ENCODE measurements around the gene PPFIBP1. TPM values are rescaled to one million over a fixed set of nuclear protein-coding genes. Genes with fewer than 3 reads are reported as not detected.

Gene PPFIBP1
- total RNA-seq, 4 donors from 2014 or later = 47.2 to 77.3 (median 52.7) TPM

DNA sequence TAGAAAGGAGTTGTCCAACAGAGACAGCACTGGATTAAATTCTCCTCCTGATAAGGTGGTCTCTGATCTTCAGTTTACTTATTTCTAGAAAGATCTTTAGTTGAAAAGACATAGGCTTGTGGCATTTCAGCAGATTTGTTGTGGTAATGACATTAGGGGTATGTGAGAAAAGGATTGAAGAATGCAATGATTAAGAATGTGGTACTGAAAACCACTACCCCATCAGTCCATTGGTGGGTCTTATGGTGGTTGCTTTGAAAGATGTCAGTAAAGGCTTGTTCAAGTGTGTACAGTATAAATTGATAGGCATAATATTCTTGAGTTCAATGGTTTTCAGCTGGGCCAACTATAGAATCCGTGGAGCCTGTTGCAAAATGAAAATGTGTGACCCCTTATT lies 10.8 kb downstream of the PPFIBP1 start:
- no peak for TF ChIP-seq POLR2A (IDR thresholded peaks at IDR 0.05)
- TF ChIP-seq, protein P1, sequence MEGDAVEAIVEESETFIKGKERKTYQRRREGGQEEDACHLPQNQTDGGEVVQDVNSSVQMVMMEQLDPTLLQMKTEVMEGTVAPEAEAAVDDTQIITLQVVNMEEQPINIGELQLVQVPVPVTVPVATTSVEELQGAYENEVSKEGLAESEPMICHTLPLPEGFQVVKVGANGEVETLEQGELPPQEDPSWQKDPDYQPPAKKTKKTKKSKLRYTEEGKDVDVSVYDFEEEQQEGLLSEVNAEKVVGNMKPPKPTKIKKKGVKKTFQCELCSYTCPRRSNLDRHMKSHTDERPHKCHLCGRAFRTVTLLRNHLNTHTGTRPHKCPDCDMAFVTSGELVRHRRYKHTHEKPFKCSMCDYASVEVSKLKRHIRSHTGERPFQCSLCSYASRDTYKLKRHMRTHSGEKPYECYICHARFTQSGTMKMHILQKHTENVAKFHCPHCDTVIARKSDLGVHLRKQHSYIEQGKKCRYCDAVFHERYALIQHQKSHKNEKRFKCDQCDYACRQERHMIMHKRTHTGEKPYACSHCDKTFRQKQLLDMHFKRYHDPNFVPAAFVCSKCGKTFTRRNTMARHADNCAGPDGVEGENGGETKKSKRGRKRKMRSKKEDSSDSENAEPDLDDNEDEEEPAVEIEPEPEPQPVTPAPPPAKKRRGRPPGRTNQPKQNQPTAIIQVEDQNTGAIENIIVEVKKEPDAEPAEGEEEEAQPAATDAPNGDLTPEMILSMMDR (IDR thresholded peaks at IDR 0.05) = no peak
- DNase-seq (ENCODE audit: low spot score in 2 of 2) = no peak
- H3K4me3 ChIP-seq (ENCODE audit: low read depth, poor library complexity, severe bottlenecking) = no peak overlapping the region
- intact Hi-C loops (cut with DNase I; ENCODE audit: low total_unique reads) = no loop called here
- 90 to 93% methylated on average over 1 of the region's 1 CpG for WGBS, 2 donors

- intact Hi-C loops (cut with DNase I; ENCODE audit: low total_unique reads) = no loop called here
- WGBS, 2 donors = 95 to 98% methylated on average over 6 of the region's 6 CpGs
Measured at GRCh38 chr12:27535318-27535717, 11.3 kb downstream of the PPFIBP1 start.

GRCh38 chr12:27537855-27538675 lies 14.1 kb downstream of the PPFIBP1 start:
- TF ChIP-seq, protein P1 (IDR thresholded peaks at IDR 0.05) = no peak
- no peak for TF ChIP-seq POLR2A (IDR thresholded peaks at IDR 0.05)
- no peak for DNase-seq (ENCODE audit: low spot score in 2 of 2)
- 59 to 72% methylated on average over 8 of the region's 8 CpGs for WGBS, 2 donors
- intact Hi-C loops (cut with DNase I; ENCODE audit: low total_unique reads) = no loop called here
- no peak overlapping the region for H3K4me3 ChIP-seq (ENCODE audit: low read depth, poor library complexity, severe bottlenecking)

More at GRCh38 chr12:27535318-27535717, 11.3 kb downstream of the PPFIBP1 start:
- TF ChIP-seq POLR2A (IDR thresholded peaks at IDR 0.05) = no peak
- TF ChIP-seq, protein P1 (IDR thresholded peaks at IDR 0.05) = no peak
- DNase-seq (ENCODE audit: low spot score in 2 of 2) = no peak
- H3K4me3 ChIP-seq (ENCODE audit: low read depth, poor library complexity, severe bottlenecking) = no peak overlapping the region

DNA sequence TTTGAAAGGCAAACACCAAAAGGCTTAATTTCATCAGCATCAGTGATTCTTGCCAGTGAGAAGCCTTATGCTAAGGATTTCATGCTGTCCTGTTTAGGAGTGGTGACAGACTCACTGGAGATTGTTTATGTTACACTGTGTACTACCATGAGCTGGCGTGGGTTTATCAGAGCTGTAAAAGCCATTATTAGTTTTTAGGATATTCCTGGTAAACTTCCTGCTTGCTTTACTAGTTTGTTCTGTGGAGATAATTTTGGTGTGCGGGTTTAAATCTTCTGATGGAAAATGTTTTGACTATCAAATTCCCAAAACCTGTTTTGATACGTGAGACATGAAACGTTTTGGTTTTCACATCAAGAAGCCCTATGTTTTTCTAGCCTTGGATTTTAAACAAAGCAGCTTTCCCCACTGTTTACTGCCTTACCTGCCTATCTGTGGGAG lies 15.2 kb downstream of the PPFIBP1 start:
- no peak for TF ChIP-seq POLR2A (IDR thresholded peaks at IDR 0.05)
- TF ChIP-seq, protein P1 (IDR thresholded peaks at IDR 0.05) = no peak
- H3K4me3 ChIP-seq (ENCODE audit: low read depth, poor library complexity, severe bottlenecking) = no peak overlapping the region
- intact Hi-C loops (cut with DNase I; ENCODE audit: low total_unique reads) = no loop called here
- 52 to 60% methylated on average over 4 of the region's 4 CpGs for WGBS, 2 donors
- no peak for DNase-seq (ENCODE audit: low spot score in 2 of 2)

- 54 to 67% methylated on average over 8 of the region's 8 CpGs for whole genome bisulfite sequencing, 2 donors
- intact Hi-C loops (cut with DNase I; ENCODE audit: low total_unique reads) = no loop called here
- no peak for TF ChIP-seq POLR2A (IDR thresholded peaks at IDR 0.05)
- TF ChIP-seq, protein P1 (IDR thresholded peaks at IDR 0.05) = no peak
- H3K4me3 ChIP-seq (ENCODE audit: low read depth, poor library complexity, severe bottlenecking) = no peak overlapping the region
- DNase-seq (ENCODE audit: low spot score in 2 of 2) = no peak
Measured at GRCh38 chr12:27541031-27541719, 17.2 kb downstream of the PPFIBP1 start.

Measured in lower leg skin (tissue), 4 donors.